Superior temporal gyrus (tissue), 1 donor: ENCODE data around the gene PFN3.
"Not testable (repeated sequence)": the region's sequence is repeated elsewhere in the genome, so short reads cannot be mapped to it uniquely, and the experiment has no call there.

Source experiments
- DNase-seq: peaks from one replicate; pipeline ENCODE4 v3.0.0-alpha.2; 2016; ENCODE audit errors: extremely low spot score

The PFN3 gene

GRCh38 chr5:177396078-177396477 is 4.4 kb downstream of the PFN3 start:
- DNase-seq: no peak

DNA sequence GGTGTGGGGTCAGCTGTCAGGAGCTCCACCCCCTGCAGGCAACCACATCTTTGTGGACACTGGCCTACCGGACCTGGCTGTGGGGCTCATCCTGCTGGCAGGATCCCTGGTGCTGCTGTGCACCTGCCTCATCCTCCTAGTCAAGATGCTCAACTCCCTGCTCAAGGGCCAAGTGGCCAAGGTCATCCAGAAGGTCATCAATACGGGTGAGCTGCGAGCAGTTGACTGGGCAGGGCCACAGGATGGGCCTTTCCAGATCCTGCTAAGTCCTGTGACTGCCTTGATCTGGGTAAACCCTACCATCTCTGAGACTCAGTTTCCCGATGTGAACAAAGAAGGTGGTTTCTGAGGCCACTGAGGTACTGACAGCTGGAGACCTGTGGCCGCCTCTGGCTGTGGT is 6.5 kb downstream of the PFN3 start:
- DNase-seq: no peak

GRCh38 chr5:177393206-177393765 is 7.2 kb downstream of the PFN3 start:
- DNase-seq: no peak

GRCh38 chr5:177392765-177393164 is 7.7 kb downstream of the PFN3 start:
- DNase-seq: no peak

DNA sequence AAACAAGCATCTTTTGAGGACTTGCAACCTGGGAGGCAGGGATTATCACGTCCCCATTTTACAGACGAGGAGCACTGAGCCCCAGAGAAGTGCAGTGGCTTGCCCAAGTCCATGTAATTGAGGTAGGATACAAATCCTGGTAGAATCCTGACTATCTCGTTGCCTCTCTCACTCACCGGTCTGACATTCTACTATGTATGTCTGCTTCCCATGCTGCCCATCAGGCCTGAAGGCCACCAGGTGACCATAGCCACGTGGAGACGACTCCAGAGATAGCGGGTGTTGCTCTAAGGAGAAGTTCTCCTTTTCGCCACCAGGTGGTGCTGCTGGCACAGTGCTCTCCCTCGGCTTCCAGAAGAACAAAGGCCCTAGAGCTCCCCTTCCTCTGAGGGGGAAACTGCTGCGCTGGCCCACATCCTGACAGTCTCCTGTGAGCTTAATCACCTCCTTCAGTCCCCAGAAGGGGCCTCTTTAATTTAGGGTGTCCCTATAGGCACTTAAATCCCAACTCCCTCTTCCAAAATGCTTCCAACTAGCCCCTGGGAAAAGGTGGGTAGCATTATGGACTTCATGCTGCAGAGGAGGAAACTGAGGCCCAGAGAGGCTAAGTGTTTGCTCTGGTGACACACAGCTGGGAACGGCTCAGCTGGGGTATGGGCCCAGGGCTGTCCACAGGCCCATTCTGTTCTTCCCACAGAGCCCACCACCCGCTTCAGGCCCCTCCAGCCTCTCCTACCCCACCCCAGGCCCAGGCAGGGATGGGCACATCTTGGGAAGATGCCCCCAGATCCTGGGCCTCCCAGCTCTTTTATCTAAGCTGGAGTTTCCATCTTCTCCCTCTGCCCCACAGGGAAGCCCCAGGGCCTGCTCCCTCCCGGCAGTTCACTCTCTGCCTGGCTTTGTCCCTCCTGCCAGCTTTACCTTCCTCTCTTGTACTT is 9.8 kb downstream of the PFN3 start:
- peak; percentile 92 for DNase-seq

GRCh38 chr5:177389241-177390169 is 11.0 kb downstream of the PFN3 start:
- DNase-seq: no peak

- DNase-seq: no peak
These were observed 11.9 kb downstream of the PFN3 start for GRCh38 chr5:177388521-177389052.

- no peak for DNase-seq
These were observed 13.1 kb downstream of the PFN3 start for GRCh38 chr5:177387405-177387804.

GRCh38 chr5:177386542-177386941 is 13.9 kb downstream of the PFN3 start:
- no peak for DNase-seq

DNA sequence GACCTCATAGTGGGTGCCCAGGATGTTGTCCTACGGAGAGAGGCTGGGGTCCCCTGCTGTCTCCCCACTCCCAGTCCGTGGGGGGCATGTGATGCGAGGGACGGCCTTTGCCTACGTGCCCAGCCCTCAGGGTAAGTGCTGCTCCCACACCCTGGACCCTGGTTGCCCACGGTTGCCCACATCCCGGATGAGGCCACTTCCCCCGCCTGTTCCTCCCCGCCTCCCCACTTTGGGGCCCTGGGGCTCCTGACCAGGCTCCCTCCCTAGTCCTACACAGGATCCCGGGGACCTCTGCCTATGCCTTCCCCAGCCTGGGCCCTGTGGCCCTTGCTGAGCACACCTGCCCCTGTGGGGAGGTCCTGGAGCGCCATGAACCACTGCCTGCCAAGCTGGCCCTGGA is 14.7 kb downstream of the PFN3 start:
- no peak for DNase-seq

- no peak for DNase-seq
These were observed 16.3 kb downstream of the PFN3 start, which contains the start of gene SLC34A1 for GRCh38 chr5:177384134-177384533. TSS of gene SLC34A1 (plus strand) at chr5:177384434. CDS start at chr5:177385742, 1,308 bp downstream.

DNA sequence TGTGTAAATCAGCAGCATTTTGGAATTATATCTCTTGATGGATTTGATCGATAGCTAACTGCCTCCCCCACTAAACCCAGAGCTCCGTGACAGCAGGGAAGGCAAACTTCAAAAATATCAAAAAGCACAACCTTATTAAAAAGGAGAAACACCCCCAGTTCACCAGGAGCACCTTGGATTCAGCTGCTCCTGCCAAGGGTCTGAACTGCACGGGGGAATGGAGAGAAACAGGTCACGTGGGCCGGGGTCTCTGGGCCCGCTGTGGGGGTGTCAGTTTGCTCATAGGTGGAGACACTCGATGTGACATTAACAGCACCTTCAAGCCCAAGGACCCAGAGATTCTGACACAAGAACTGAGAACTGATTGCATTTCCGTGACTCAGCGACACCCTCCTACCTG is 17.3 kb downstream of the PFN3 start:
- DNase-seq: no peak

GRCh38 chr5:177382423-177383029 is 17.9 kb downstream of the PFN3 start:
- DNase-seq: peak; percentile 27

GRCh38 chr5:177380805-177381126 is 19.7 kb downstream of the PFN3 start:
- DNase-seq: no peak

DNA sequence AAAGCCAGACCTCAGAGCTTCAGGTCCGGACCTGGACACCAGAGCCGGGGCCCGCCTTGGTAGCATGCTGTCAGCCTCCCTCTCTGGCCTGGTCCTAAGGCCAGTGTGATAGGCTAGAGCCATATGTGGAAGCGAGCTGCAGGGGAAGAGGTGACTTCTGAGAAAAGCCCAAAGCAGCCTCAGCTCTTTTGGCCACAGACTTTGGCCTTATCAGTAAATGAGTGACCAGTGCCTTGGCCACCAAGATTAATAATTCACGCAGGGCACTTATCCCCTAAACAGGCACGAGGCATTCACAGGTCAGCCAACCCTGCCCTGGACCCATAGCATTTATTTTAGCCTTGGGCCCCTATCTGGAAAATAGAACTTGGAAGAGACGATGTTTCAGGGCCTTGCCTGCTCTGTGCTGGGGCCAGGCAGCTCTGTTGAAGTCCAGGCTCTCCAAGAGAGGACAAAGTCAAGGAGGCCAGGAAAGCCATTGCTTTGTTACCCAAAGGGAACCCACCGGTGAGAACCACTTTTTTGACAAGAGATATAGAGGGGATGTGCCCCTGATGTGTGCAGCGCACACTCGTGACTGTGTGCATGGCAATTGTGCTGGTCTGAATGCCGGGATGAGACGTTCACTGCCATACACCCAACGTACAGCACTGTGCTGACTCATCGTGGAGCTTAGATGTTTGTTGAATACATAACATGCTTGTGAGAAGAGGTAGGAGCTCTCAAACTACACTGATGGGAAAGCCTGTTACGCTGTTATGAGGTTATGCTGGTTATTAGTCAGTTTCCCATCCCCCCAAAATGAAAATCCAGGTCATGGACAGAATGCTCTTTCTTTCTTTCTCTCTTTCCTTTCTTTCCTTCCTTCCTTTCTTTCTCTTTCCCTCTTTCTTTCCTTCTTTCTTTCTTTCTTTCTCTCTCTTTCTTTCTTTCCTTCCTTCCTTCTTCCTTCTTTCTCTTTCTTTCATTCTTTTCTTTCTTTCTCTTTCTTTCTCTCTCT is 21.3 kb downstream of the PFN3 start:
- peak; percentile 40 for DNase-seq

- no peak for DNase-seq
These were observed 22.3 kb downstream of the PFN3 start for GRCh38 chr5:177377851-177378776.

GRCh38 chr5:177376107-177376506 is 24.4 kb downstream of the PFN3 start:
- peak; percentile 30 for DNase-seq

GRCh38 chr5:177375516-177375915 is 24.9 kb downstream of the PFN3 start:
- not testable (repeated sequence) for DNase-seq

- no peak for DNase-seq
These were observed 26.2 kb downstream of the PFN3 start for GRCh38 chr5:177374211-177374610.
